ENCODE measurements around the gene CHCHD6. TPM values are rescaled to one million over a fixed set of nuclear protein-coding genes. Genes with fewer than 3 reads are reported as not detected.

CHCHD6 gene
- total RNA-seq, 1 experiment from 2014 or later, result 36.3 TPM

GRCh38 chr3:126944089-126944965, 240.3 kb downstream of the CHCHD6 start:
- no peak overlapping the region for H3K4me2 ChIP-seq (ENCODE audit: low read length)
- ATAC-seq, result no peak
- POLR2A ChIA-PET, result no interaction called here
- no peaks in the 10 kb centered on the region for H3K79me2 ChIP-seq (ENCODE audit: insufficient read depth, low read length)
- no peaks in the 10 kb centered on the region for H3K9me2 ChIP-seq (ENCODE audit: insufficient read depth)
- no peaks in the 10 kb centered on the region for H4K20me1 ChIP-seq (ENCODE audit: insufficient read depth)
- BruUV-seq (replicated peaks), result no TSS peak
- no peak overlapping the region for H3K4me3 ChIP-seq (replicated peaks in 1 of 2; ENCODE audit: low read depth in 1 of 2, low read length in 2 of 2)
- RAD21 ChIA-PET (ENCODE audit: low non-redundant PET in 1 of 2, low total read pairs in 2 of 2, uncharacterized antibody in 2 of 2, unreplicated experiment in 2 of 2), result no interaction called here
- H3K9ac ChIP-seq (ENCODE audit: low read length), result no peak overlapping the region
- CTCF ChIA-PET, result no interaction called here
- intact Hi-C loops (cut with micrococcal nuclease), result no loop called here
- H3K4me1 ChIP-seq (ENCODE audit: control insufficient read depth in 1 of 2, insufficient read depth in 2 of 2, low read length in 2 of 2), result no peaks in the 10 kb centered on the region
- no peaks in the 10 kb centered on the region for H3K27me3 ChIP-seq (ENCODE audit: insufficient read depth, low read length)
- no peak for DNase-seq (ENCODE audit: low read depth, low spot score)
- no peaks in the 10 kb centered on the region for H3K9me3 ChIP-seq (ENCODE audit: control insufficient read depth in 1 of 2, insufficient read depth in 1 of 2, low read depth in 1 of 2, low read length in 2 of 2)
- no peak overlapping the region for H2AFZ ChIP-seq (ENCODE audit: low read depth, low read length, poor library complexity, severe bottlenecking)
- H3K27ac ChIP-seq (ENCODE audit: low read depth, low read length), result no peak overlapping the region
- H3K36me3 ChIP-seq (ENCODE audit: control insufficient read depth in 1 of 2, insufficient read depth in 2 of 2, low read length in 2 of 2), result no peaks in the 10 kb centered on the region
- TF ChIP-seq CBX3 (IDR thresholded peaks at IDR 0.05; ENCODE audit: low read depth) (no peak), CTCF (IDR thresholded peaks at IDR 0.05 in 2 of 3, conservative IDR thresholded peaks at IDR 0.05 in 1 of 3; ENCODE audit: borderline replicate concordance in 1 of 3, insufficient read depth in 1 of 3, low read depth in 2 of 3, low read length in 2 of 3) (no peak), ZFX (IDR thresholded peaks at IDR 0.05) (no peak), EGR1 (IDR thresholded peaks at IDR 0.05; ENCODE audit: low read depth) (no peak), ELF1 (IDR thresholded peaks at IDR 0.05; ENCODE audit: borderline replicate concordance, low read depth) (no peak), EZH2phosphoT487 (IDR thresholded peaks at IDR 0.05; ENCODE audit: borderline replicate concordance) (no peak), YY1 (IDR thresholded peaks at IDR 0.05; ENCODE audit: extremely low read depth, insufficient replicate concordance, low read depth, low read length) (no peak), SP1 (IDR thresholded peaks at IDR 0.05; ENCODE audit: low read depth) (no peak), EZH2 (IDR thresholded peaks at IDR 0.05) (no peak), ZBTB33 (IDR thresholded peaks at IDR 0.05; ENCODE audit: extremely low read depth, insufficient replicate concordance, low read length) (no peak), CEBPB (IDR thresholded peaks at IDR 0.05; ENCODE audit: low read depth) (no peak), ATF3 (IDR thresholded peaks at IDR 0.05) (no peak), SRF (IDR thresholded peaks at IDR 0.05; ENCODE audit: low read depth) (no peak), POLR2AphosphoS5 (IDR thresholded peaks at IDR 0.05; ENCODE audit: low read depth, low read length) (no peak), REST (IDR thresholded peaks at IDR 0.05; ENCODE audit: low read depth) (no peak), MAX (IDR thresholded peaks at IDR 0.05) (no peak), FOSL1 (IDR thresholded peaks at IDR 0.05; ENCODE audit: low read depth) (no peak), POLR2A (IDR thresholded peaks at IDR 0.05; ENCODE audit: borderline replicate concordance, extremely low read depth, insufficient read depth, insufficient read length) (no peak), ZNF274 (IDR thresholded peaks at IDR 0.05; ENCODE audit: low read depth, low read length) (no peak)

Data from HCT116 (cell line).